ENCODE measurements around the gene SLC49A4. TPM values are rescaled to one million over a fixed set of nuclear protein-coding genes. Genes with fewer than 3 reads are reported as not detected.

Gene SLC49A4
- total RNA-seq, 1 experiment from 2014 or later = 13.8 TPM

DNA sequence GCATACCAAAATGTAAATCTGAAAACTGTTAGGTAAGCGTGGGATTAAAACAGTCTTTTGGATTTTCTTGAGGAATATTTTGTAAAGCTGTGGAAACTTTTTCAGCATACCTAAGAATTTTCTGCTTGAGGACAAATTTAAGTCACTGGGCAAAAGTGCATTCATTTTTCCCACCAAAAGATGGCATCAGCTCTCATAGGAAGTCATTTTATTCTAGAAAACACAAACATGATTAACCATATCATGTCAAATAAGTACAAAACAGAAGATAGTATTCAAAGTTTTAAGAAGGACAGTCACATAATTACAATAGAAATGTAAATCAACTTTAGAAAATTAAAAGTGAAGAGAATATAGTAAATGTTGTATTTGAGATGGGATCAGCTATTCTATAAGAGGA, 63.5 kb downstream of the SLC49A4 start:
- DNase-seq (ENCODE audit: low spot score) = peak; percentile 48

DNA sequence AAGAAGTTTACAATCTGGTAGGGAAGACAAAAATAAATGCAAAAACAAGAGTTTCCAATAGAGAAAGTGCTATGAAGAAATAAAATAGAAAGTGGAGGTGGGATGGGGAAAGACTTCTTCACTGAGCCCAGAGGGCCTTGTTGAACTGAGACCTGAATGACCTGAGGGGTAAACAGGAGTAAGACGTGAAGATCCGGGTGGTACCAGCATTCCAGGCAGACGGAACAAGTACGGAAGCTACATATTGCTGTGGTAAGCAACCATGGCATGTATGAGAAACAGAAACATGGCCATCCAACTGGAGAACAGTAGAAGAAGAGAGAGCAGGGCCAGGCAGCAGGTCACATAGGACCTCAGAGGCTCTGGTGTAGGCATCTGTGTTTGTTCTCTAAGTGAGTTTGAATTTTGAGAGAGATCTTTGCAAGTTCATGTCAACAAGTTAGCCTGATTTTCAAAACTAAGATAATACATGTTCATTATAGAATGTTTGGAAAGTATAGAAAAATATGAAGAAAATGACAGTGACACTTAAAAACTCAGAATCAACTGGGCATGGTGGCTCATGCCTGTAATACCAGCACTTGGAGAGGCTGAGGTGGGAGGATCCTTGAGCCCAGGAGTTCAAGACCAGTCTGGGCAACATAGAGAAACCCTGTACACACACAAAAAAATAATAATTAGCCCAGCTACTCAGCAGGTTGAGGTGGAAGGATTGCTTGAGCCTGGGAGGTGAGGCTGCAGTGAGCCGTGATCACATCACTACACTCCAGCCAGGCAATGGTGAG, 64.3 kb downstream of the SLC49A4 start:
- DNase-seq (ENCODE audit: low spot score) = no peak

DNA sequence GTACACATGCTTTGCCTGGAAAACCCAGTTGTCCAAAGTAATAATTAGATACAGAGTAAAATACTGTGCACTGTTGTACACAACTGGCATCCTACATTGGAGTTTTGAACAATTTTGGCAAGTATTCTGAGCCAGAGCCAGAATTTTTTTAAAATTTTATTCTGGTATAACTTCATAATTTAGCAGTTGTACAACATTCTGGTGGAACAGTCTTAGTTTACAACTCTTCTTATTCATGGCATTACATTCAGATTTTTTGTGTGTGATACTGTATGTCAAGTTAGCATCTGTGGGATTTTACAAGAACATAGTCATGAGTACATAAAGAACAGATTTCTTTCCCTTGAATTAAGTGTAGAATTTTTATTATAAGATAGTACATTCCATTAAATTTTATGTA, 67.5 kb downstream of the SLC49A4 start:
- DNase-seq (ENCODE audit: low spot score) = no peak

DNA sequence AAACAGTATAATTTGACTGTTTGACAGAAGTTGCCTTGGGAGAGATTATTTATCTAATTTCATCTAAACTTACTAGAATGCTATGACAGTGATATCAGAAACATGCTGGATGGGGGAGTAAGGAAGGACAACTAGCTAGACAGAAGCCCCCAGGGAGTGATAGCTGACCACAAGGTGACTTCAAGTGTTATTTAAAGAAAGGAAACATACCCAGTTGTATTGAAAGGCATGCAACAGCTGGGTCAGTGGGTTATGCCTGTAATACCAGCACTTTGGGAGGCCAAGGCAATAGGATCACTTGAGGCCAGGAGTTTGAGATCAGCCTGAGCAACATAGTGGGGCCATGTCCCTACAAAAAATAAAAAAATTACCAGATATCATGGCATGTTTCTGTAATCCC, 69.6 kb downstream of the SLC49A4 start:
- DNase-seq (ENCODE audit: low spot score) = no peak

DNA sequence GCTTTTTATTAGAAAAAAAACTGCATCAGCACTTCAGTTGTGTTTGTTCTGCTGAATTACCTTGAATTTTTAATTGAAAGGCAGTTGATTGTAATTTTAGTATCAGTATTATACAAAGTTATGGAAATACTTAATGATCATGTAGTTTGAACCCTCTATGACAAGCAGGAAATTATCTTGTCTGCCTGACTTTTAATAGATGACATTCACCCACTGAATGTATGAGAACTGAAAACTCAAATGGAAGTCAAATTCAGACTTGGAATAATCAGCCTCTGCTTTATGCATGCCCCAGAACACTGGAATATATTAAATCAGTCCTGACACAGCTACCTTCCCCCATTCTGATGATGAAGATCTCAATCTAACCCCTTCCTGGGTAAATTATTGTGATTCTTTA, 73.5 kb downstream of the SLC49A4 start:
- DNase-seq (ENCODE audit: low spot score) = no peak

DNA sequence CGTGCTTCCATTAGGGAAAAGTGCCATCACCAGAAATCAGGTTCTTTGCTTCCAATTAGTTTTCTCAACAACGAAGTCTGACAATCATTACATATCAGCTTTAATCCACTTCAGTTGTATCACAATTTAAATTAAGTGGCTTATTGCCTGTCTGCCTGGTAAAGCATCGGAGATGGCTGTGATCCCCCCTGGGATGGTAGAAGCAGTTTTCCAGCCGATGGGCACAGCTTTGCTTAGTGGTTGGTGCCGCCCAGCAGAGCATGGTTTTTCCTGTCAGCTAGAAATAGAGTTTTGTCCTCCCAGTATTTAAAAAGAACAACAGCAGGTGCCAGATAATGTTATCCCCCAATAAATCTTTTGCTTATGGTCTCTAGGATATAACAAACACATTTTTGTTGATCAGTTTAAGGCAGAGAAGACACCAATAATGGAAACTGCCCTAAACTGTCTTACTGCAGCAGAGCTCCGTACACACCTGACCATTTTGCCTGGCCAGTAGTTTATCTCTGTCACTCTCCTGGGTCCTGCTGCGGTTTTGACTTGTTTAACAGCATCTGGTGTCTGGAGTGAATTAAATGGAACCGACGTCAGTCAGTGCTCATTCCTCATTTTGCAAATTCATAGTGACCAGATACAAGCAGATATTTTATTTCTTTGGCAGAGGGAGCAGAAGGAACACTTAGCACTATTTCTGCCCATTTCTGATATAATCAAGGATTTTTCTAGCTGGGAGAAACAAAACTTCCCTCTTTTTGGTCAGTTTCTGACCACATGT, 79.1 kb downstream of the SLC49A4 start:
- no peak for DNase-seq (ENCODE audit: low spot score)

DNA sequence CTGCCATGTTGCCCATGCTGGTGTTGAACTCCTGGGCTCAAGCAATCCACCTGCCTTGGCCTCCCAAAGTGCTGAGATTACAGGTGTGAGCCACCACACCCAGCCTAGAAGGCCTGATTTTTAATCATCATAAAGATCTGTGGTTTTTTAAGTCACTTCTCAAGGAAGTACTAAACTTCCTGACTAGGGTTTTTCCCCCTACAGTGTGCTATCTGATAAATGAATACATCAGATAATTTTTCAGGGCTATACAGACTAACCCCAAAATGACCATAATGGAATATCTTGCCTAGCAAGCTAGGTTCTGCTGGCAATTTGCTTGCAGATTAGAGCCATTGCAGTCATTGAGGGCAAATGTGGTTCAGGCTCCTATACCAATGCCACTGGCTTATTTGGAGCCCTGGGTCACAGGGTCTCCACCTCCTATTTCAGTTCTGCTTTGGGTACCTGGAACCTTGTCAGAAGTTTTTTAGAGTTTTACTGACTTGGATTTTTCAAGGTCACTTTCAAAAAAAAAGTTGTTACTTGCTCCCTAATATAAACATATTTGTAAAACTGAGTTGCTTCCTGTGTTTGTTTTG, 80.8 kb downstream of the SLC49A4 start:
- no peak for DNase-seq (ENCODE audit: low spot score)

DNA sequence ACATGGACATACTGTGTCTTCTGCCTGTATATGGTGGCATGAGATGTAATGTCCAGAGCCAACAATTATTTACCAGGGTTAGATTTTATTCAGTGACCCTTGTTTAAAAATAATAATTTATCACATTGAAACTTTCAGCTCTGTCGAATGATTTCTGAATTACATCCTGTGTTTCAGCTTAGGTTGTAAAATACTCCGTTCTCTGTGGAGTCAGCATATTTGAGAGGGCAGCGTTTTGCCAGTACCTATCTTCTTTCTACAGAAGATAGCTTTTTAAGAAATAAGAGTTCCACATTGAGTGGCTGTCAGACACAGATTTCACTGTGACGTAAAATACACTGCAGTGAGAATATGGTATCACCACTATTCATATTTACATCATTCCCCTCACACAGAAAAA, 85.3 kb downstream of the SLC49A4 start:
- DNase-seq (ENCODE audit: low spot score) = no peak

DNA sequence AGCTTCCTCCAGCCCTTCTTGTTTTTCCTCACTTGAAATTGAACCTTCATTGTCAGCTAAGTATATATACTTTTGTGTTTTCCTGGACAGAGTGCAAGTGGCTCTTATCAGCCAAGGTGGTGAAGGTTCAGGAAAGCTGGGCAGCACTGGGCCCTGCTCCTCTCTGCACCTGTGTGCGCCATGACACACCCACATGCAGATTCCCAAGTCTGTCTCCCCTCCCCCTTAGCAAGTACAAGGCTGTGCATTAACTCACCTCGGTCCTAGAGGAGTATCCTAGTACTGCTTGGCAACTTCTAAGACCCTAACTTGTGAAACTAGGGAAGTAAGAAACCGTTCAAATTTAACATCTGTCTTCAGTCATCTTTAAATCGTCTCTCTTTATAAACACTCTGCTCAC, 85.8 kb downstream of the SLC49A4 start:
- DNase-seq (ENCODE audit: low spot score) = no peak

DNA sequence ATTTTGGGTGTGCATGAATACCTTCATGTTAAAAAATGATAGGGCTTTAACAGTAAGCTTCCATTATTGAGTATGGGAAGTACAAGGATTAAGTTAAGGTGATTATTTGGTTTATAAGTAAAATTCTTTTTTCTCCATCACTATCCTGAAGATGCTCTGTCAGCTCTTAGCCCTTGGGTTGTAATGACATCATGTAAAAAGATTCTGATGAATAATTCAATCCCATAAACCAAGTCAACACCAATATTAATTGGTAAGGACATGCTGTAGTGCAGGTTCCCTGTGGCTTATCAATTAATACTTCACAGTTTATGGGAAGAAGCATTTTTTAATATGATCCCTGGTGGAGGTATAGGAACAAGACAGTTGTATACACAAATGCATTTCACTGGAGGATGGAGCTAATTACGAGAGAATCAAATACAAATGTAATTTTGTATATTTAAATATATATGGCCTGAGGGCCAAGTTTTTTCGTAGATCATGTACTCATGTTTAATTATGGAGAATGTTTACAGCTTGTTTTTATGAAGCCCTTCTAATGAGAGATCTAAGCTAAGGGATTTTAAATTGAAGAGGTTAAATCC, 87.6 kb downstream of the SLC49A4 start:
- no peak for DNase-seq (ENCODE audit: low spot score)

DNA sequence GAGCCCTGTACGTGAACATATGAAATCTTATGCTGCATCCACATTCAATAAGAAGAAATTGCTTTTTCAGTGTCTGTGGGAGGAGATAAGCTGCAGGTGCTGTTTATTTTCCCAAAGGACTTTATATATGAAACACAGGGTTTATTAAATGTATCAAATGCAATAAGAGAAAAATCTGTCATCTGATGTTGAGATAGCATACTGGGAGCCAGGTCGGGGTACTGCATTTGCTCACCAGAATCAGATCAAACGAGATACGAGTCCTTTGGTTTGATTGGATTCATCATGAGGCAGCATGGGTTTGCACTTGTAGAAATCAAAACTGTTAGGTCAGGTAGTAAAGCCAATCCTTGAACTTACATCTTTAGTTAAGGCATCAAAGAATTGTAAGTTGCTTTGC, 91.4 kb downstream of the SLC49A4 start:
- DNase-seq (ENCODE audit: low spot score) = no peak

DNA sequence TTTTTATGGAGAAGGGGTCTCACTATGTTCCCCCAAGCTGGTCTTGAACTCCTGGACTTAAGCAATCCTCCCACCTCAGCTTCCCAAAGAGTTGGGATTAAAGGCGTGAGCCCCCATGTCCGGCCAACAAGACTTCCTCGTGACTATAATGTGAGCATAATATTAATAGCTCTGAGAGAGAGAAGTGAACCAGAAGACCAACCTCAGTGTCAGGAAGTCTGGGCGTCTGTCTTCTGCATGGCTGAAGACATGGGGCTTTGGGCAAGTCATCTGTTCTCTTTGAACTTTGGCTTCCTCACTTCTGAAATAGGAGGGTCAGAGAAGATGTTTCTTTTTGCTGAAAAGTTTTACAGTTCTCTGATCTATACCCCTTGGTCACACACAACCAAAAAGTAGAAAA, 92.1 kb downstream of the SLC49A4 start:
- DNase-seq (ENCODE audit: low spot score) = no peak

DNA sequence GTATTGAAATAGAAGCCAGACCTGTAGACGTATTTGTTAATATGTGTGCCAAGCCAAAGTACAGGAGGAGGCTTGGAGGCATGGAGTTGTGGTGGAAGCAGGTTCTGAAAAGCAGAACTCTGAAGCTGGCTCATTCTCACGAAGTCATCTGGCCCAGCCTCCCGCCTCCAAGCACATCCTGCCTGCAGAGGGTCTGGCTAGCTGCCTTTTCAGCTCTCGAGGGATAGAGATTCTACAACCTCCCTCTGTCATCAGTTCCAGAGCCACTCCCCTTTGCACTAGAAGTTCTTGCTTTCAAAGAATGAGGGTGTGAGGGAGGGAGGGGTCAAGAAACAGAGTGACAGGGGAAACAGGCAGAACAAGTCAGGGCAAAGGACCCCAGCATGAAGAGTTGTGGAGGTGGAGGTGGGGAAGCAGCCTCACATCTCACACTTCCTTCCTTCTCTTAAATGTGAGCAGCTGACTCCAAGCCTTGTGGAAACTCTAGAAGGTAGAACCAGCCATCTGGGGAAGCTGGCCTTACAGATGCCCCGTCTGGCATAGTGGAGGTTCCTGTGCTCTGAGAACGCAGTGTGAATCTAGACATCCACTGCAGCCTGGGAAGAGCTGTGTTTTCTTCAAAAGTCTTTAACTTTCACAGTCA, 95.3 kb downstream of the SLC49A4 start:
- DNase-seq (ENCODE audit: low spot score) = no peak

DNA sequence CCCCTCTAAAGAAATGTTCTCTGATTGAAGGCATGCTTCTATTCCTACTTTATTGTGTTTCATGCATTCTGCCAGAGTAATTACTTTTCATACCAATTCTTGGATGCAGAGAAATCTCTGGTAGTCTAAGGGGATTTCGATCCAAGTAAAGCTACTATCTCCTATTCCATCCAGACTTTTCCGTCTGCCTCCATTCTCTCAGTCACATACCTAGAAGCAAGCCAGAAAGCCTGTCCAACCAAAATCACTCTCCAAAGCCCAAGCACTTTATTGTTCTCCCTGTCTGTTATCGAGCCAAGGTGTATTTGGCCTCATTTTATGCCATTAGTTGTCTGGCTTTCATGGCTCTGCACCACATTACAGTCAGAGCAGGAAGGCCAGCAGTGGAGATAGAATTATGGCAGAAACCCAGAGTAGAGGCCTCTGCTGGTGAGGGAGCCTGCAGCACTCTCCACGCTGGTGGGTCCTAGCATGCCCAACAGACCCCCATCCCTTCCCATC, 95.9 kb downstream of the SLC49A4 start:
- DNase-seq (ENCODE audit: low spot score) = no peak

DNA sequence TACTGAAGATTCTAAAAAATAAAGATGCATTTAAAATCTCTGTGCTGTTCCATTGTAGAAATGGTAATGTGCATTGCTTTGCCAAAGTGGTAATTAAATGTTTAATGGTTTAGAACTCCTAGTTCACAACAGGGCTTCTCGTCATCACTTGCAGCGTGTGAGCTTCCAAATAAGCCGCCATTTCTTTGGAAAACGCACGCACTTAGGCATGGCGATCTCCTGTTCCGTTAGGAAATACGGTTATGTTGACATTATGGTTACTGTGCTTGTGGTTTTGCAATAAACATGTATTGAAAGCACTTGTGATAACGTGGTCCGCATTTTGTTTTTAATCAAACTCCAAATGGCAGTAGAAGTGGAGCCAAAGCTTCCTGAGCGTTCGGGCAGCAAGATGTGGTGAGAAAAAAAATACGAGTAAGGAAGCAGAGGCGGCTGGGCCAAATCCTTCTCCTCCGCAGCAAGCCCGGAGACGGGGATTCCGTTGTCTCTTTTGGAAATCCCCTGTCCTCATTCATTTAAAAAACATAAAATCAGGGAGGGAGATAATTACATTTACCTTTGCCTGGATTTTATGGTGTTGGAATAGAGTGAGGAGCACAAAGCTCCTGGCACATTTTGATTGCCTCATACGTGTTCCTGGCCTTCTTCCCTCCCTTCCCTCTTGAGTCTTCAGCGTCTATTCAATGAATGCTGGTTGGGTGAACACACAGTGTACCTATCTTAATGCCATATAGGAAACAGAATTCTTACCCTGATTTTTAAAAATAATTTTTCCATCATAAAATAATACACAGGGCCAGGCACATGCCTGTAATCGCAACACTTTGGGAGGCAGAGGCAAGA, 97.5 kb downstream of the SLC49A4 start:
- no peak for DNase-seq (ENCODE audit: low spot score)

DNA sequence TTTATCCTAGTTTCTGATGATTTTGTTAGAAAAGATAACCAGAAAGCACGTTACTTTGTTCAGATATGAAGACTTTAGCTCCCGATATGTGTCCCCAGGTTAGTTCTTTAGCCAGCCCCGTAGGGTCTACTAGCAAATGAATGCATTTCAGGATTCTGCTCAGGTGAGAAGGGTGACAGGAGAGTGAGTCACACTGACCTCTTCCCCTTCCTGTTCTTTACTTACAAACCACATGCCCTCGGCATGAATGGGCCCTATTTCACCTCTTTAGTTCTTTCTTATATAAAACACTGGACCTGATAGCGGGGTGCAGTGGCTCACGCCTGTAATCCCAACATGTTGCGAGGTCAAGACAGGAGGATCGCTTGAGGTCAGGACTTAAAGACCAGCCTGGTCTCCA, 98.4 kb downstream of the SLC49A4 start:
- peak; percentile 54 for DNase-seq (ENCODE audit: low spot score)

DNA sequence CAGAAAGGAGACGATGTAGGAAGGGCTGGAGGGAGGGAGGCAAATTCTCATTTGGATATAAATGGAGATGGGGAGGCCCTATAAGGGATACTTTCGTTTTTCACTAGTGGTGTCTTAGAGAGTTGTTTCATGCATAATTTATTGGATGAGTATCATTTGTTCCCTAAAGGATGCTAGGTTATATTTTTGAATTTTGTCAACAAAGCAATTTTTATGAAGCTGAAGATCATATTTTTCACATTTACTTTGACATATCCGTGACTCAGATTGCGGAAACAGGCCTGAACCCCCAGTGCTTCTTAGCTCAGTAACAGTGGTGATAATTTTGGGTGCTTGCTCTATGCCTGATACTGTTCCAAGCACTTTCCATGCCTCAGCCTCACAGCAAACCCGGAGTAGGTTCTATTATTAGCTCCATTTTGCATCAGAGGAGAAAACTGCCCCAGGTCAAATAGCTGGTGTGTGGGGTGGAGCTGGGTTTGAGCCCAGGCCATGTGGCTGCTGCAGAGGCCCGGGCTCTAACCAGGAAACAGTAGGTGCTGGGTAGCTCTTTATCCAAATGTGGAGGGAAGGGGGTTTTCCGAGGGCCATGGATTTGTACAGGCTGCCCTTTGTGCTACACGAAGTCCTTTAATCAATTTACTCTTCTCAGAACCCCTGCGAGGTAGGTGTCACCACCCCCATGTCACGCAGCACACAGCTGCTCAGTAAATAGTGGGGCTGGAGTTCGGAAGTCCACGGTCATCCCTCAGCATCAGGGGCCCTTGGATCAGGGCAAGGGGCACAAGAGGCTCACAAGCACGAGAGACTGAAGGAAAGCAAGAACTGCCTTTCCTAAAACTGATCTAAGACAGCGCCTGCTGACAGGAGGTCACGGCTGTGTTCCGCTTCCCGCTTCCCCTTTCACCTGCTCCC, 99.1 kb downstream of the SLC49A4 start:
- no peak for DNase-seq (ENCODE audit: low spot score)

DNA sequence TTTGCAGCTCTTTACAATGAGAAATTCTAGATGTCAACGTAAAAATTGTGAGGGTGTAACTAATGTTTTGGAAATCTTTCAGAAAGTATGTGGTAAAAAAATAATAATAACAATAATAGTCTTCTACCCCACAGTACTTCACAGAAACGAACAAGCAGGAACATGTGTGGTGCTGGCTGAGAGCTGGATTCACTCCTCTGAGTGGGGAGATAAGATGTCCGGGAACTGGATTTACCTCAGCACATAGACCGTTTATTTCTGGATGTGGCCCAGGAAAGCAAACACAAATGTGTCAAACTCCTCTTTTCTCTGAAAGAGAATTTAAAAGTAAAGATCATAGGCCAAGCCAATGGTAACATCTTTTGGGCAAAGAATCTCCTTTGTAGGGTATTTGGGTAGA, 103.4 kb downstream of the SLC49A4 start:
- no peak for DNase-seq (ENCODE audit: low spot score)

DNA sequence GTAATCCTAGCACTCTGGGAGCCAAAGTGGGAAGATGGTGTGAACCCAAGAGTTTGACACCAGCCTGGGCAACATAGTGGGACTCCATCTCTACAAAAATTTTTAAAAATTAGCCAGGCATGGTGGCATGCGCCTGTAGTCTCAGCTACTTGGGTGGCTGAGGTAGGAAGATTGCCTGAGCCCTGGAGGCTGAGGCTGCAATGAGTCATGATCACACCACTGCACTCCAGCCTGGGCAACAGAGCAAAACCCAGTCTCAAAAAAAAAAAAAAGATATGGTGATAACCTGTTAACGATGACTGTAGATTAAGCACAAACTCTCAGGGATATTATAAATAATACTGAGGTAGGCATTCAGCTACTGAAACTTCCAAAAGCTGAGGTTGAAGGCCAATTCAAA, 107.5 kb downstream of the SLC49A4 start:
- DNase-seq (ENCODE audit: low spot score) = no peak

DNA sequence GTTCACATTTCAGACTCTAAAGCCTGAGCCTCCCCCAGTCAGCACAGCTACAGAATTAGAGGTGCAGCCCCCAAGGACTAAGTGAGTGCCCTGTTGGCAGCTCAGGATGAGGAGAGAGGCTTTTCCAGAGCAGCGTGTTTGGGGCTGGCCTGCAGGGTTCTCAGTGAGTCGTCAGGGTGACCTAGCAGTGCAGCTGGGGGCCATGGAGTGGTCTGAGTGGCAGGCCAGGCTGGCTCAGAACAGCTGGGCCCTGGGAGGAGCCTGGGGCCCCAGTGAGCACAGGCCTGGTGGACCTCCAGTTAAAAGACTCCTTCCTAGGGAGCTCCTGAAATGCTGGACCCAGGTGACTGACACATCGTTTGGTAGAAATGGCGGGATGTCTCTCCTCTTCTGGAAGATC, 108.3 kb downstream of the SLC49A4 start:
- no peak for DNase-seq (ENCODE audit: low spot score)
